ENCODE data around the gene MEIS2.

Gene MEIS2

GRCh38 chr15:36914960-36915808 is 185.2 kb downstream of the MEIS2 start:
- Histone ChIP-seq H3K4me1 (ENCODE audit: control insufficient read depth, insufficient read depth, low read length, poor library complexity, severe bottlenecking) (no peaks in the 10 kb centered on the region), H3K4me3 (ENCODE audit: insufficient read depth, low read depth, low read length, poor library complexity, severe bottlenecking) (no peak overlapping the region), H3K36me3 (ENCODE audit: control insufficient read depth, insufficient read depth, low read length) (no peaks in the 10 kb centered on the region), H3K27ac (ENCODE audit: insufficient read depth, low read length, poor library complexity, severe bottlenecking) (no peak overlapping the region), H3K9me3 (ENCODE audit: control insufficient read depth, low read length) (no peaks in the 10 kb centered on the region), H3K27me3 (replicated peaks; ENCODE audit: control insufficient read depth, insufficient read depth, low read length, poor library complexity, severe bottlenecking) (no peaks in the 10 kb centered on the region)
- DNase-seq: no peak

DNA sequence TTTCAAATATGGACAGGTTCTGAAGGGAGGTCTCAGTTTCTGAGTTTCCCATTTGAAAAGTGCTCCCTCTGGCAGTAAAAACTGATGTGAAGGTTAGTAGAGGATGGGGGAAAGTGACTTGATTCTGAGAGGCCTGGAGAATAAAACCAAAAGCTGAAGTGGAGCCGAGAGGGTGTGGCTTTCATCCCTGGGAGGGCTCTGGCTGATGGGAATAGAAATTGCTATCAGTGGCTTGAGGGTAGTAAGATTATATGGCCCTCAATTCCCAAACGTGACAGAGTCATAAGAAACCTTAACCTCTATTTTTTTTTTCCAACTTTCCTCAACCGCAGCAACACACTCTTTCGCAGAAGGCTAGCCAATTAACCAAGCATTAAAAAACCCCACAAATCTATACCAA is 185.9 kb downstream of the MEIS2 start:
- no peaks in the 10 kb centered on the region for H3K36me3 ChIP-seq (ENCODE audit: control insufficient read depth, insufficient read depth, low read length)
- no peaks in the 10 kb centered on the region for H3K27me3 ChIP-seq (replicated peaks; ENCODE audit: control insufficient read depth, insufficient read depth, low read length, poor library complexity, severe bottlenecking)
- H3K9me3 ChIP-seq (ENCODE audit: control insufficient read depth, low read length): no peaks in the 10 kb centered on the region
- no peak overlapping the region for H3K4me3 ChIP-seq (ENCODE audit: insufficient read depth, low read depth, low read length, poor library complexity, severe bottlenecking)
- H3K27ac ChIP-seq (ENCODE audit: insufficient read depth, low read length, poor library complexity, severe bottlenecking): no peak overlapping the region
- no peaks in the 10 kb centered on the region for H3K4me1 ChIP-seq (ENCODE audit: control insufficient read depth, insufficient read depth, low read length, poor library complexity, severe bottlenecking)
- no peak for DNase-seq

GRCh38 chr15:36912311-36912712 is 188.0 kb downstream of the MEIS2 start:
- Histone ChIP-seq H3K4me1 (ENCODE audit: control insufficient read depth, insufficient read depth, low read length, poor library complexity, severe bottlenecking) (no peaks in the 10 kb centered on the region), H3K27me3 (replicated peaks; ENCODE audit: control insufficient read depth, insufficient read depth, low read length, poor library complexity, severe bottlenecking) (no peaks in the 10 kb centered on the region), H3K9me3 (ENCODE audit: control insufficient read depth, low read length) (no peaks in the 10 kb centered on the region), H3K36me3 (ENCODE audit: control insufficient read depth, insufficient read depth, low read length) (no peaks in the 10 kb centered on the region), H3K4me3 (ENCODE audit: insufficient read depth, low read depth, low read length, poor library complexity, severe bottlenecking) (no peak overlapping the region), H3K27ac (ENCODE audit: insufficient read depth, low read length, poor library complexity, severe bottlenecking) (no peak overlapping the region)
- no peak for DNase-seq

- H3K27ac ChIP-seq (ENCODE audit: insufficient read depth, low read length, poor library complexity, severe bottlenecking): no peak overlapping the region
- H3K4me3 ChIP-seq (ENCODE audit: insufficient read depth, low read depth, low read length, poor library complexity, severe bottlenecking): no peak overlapping the region
- H3K36me3 ChIP-seq (ENCODE audit: control insufficient read depth, insufficient read depth, low read length): no peaks in the 10 kb centered on the region
- H3K9me3 ChIP-seq (ENCODE audit: control insufficient read depth, low read length): no peaks in the 10 kb centered on the region
- no peaks in the 10 kb centered on the region for H3K4me1 ChIP-seq (ENCODE audit: control insufficient read depth, insufficient read depth, low read length, poor library complexity, severe bottlenecking)
- no peak for DNase-seq
- H3K27me3 ChIP-seq (replicated peaks; ENCODE audit: control insufficient read depth, insufficient read depth, low read length, poor library complexity, severe bottlenecking): no peaks in the 10 kb centered on the region
These were observed 188.9 kb downstream of the MEIS2 start for GRCh38 chr15:36911322-36911944.

DNA sequence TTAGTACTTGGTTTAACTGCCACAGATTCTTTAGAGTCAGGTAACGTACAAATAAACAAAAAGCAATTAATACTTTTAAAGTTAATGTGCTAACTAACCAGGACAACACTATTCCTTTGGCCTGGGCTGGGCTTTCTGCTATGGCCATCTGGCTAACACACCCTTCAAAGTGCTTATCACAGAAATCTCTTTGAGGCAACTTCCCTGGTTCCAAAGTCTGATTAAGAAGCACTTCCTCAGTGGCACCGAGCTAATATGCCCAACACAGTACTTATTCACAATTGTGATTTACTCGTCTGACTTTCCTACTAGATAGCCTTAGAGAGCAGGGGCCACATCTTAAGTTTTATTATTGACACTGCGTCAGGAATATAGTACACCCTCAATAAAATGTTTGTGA is 191.4 kb downstream of the MEIS2 start:
- H3K36me3 ChIP-seq (ENCODE audit: control insufficient read depth, insufficient read depth, low read length): no peaks in the 10 kb centered on the region
- H3K27me3 ChIP-seq (replicated peaks; ENCODE audit: control insufficient read depth, insufficient read depth, low read length, poor library complexity, severe bottlenecking): peaks cover 2% of the 10 kb centered on the region
- DNase-seq: no peak
- no peak overlapping the region for H3K27ac ChIP-seq (ENCODE audit: insufficient read depth, low read length, poor library complexity, severe bottlenecking)
- no peaks in the 10 kb centered on the region for H3K4me1 ChIP-seq (ENCODE audit: control insufficient read depth, insufficient read depth, low read length, poor library complexity, severe bottlenecking)
- H3K9me3 ChIP-seq (ENCODE audit: control insufficient read depth, low read length): no peaks in the 10 kb centered on the region
- no peak overlapping the region for H3K4me3 ChIP-seq (ENCODE audit: insufficient read depth, low read depth, low read length, poor library complexity, severe bottlenecking)

- no peak for DNase-seq
- Histone ChIP-seq H3K9me3 (ENCODE audit: control insufficient read depth, low read length) (no peaks in the 10 kb centered on the region), H3K36me3 (ENCODE audit: control insufficient read depth, insufficient read depth, low read length) (no peaks in the 10 kb centered on the region), H3K27me3 (replicated peaks; ENCODE audit: control insufficient read depth, insufficient read depth, low read length, poor library complexity, severe bottlenecking) (peaks cover 2% of the 10 kb centered on the region), H3K4me1 (ENCODE audit: control insufficient read depth, insufficient read depth, low read length, poor library complexity, severe bottlenecking) (no peaks in the 10 kb centered on the region), H3K4me3 (ENCODE audit: insufficient read depth, low read depth, low read length, poor library complexity, severe bottlenecking) (no peak overlapping the region), H3K27ac (ENCODE audit: insufficient read depth, low read length, poor library complexity, severe bottlenecking) (no peak overlapping the region)
These were observed 193.1 kb downstream of the MEIS2 start for GRCh38 chr15:36907295-36907694.

DNA sequence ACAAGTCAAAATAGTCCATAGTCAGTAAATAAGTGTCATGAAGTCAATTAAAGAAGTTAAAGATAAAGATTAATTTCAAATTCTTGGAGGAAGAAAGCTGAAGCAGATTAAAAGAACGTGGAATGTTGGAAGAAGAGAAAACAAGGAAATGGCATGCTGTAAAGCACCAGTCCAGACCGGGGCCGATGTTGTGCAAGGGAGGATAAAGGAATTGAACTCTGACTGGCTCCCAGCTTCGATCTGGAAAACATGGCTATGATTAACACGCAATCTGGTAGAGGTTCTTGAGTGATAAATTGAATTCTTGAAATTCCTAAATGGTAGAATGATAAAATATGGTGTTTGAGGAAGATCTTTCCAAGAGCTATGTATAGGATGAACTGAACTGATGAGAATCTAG is 194.4 kb downstream of the MEIS2 start:
- peaks cover 2% of the 10 kb centered on the region for H3K27me3 ChIP-seq (replicated peaks; ENCODE audit: control insufficient read depth, insufficient read depth, low read length, poor library complexity, severe bottlenecking)
- no peak overlapping the region for H3K27ac ChIP-seq (ENCODE audit: insufficient read depth, low read length, poor library complexity, severe bottlenecking)
- no peaks in the 10 kb centered on the region for H3K9me3 ChIP-seq (ENCODE audit: control insufficient read depth, low read length)
- DNase-seq: no peak
- H3K36me3 ChIP-seq (ENCODE audit: control insufficient read depth, insufficient read depth, low read length): no peaks in the 10 kb centered on the region
- no peak overlapping the region for H3K4me3 ChIP-seq (ENCODE audit: insufficient read depth, low read depth, low read length, poor library complexity, severe bottlenecking)
- no peaks in the 10 kb centered on the region for H3K4me1 ChIP-seq (ENCODE audit: control insufficient read depth, insufficient read depth, low read length, poor library complexity, severe bottlenecking)

DNA sequence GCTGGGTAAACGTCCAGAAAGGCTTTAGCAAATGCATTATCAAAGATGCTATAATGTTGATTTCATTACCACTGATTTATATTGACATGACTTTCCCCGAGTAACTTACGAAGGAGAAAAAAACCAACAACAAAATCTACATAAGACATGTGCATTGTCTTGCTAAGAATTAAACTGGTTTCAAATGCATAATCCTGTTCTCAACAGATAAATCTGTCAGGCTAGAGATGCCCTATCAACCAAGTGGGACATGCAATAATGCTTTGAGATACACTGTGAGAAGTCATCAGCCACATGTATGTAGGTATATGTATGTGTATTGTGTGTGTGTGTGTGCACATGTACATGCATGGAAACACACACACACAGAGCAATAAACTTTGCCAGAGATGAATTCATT is 195.6 kb downstream of the MEIS2 start:
- no peak for DNase-seq
- no peak overlapping the region for H3K27ac ChIP-seq (ENCODE audit: insufficient read depth, low read length, poor library complexity, severe bottlenecking)
- H3K4me3 ChIP-seq (ENCODE audit: insufficient read depth, low read depth, low read length, poor library complexity, severe bottlenecking): no peak overlapping the region
- H3K4me1 ChIP-seq (ENCODE audit: control insufficient read depth, insufficient read depth, low read length, poor library complexity, severe bottlenecking): no peaks in the 10 kb centered on the region
- H3K27me3 ChIP-seq (replicated peaks; ENCODE audit: control insufficient read depth, insufficient read depth, low read length, poor library complexity, severe bottlenecking): peaks cover 2% of the 10 kb centered on the region
- H3K36me3 ChIP-seq (ENCODE audit: control insufficient read depth, insufficient read depth, low read length): no peaks in the 10 kb centered on the region
- no peaks in the 10 kb centered on the region for H3K9me3 ChIP-seq (ENCODE audit: control insufficient read depth, low read length)

DNA sequence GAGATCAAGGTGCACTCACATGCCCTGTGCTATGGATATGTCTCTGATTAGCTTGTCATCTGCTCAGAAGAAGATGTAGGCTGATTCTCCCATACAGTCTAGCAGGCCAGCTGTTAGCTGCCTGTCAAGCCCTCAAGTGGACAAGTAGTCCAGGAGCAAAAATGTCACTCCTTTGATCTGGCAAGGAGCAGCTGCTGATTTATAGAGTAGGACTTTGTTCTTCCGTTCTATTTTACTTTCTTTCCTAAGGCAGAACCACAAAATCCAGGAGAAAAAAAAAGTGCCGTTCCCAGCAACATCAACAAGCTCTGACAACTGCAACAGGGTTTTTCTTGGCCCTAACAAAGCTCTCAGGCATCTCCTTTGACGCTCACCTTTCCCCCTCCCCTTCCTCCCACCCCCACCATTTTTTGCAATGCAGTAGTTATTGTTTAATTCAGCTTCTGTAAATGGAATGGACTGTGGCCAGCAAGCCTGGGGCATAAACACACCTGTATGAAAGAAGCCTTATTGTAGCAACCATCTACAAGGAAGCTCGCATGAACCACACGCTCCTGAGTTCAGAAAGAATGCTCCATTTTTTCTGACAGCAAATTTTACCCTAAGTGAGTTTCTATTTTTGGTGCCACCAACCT is 196.3 kb downstream of the MEIS2 start:
- no peak for DNase-seq
- Histone ChIP-seq H3K27ac (ENCODE audit: insufficient read depth, low read length, poor library complexity, severe bottlenecking) (no peak overlapping the region), H3K36me3 (ENCODE audit: control insufficient read depth, insufficient read depth, low read length) (no peaks in the 10 kb centered on the region), H3K4me3 (ENCODE audit: insufficient read depth, low read depth, low read length, poor library complexity, severe bottlenecking) (no peak overlapping the region), H3K27me3 (replicated peaks; ENCODE audit: control insufficient read depth, insufficient read depth, low read length, poor library complexity, severe bottlenecking) (peaks cover 2% of the 10 kb centered on the region), H3K4me1 (ENCODE audit: control insufficient read depth, insufficient read depth, low read length, poor library complexity, severe bottlenecking) (no peaks in the 10 kb centered on the region), H3K9me3 (ENCODE audit: control insufficient read depth, low read length) (no peaks in the 10 kb centered on the region)

- H3K27me3 ChIP-seq (replicated peaks; ENCODE audit: control insufficient read depth, insufficient read depth, low read length, poor library complexity, severe bottlenecking): peaks cover 2% of the 10 kb centered on the region
- H3K4me1 ChIP-seq (ENCODE audit: control insufficient read depth, insufficient read depth, low read length, poor library complexity, severe bottlenecking): no peaks in the 10 kb centered on the region
- no peak overlapping the region for H3K27ac ChIP-seq (ENCODE audit: insufficient read depth, low read length, poor library complexity, severe bottlenecking)
- no peak for DNase-seq
- H3K9me3 ChIP-seq (ENCODE audit: control insufficient read depth, low read length): no peaks in the 10 kb centered on the region
- H3K4me3 ChIP-seq (ENCODE audit: insufficient read depth, low read depth, low read length, poor library complexity, severe bottlenecking): no peak overlapping the region
- no peaks in the 10 kb centered on the region for H3K36me3 ChIP-seq (ENCODE audit: control insufficient read depth, insufficient read depth, low read length)
These were observed 197.2 kb downstream of the MEIS2 start for GRCh38 chr15:36903195-36903594.
